Measurements from ENCODE around the gene SF3B3. TPM values are rescaled to one million over a fixed set of nuclear protein-coding genes. Genes with fewer than 3 reads are reported as not detected.

The SF3B3 gene
- total RNA-seq, 2 donors from 2014 or later = 82.1 to 95.1 TPM

DNA sequence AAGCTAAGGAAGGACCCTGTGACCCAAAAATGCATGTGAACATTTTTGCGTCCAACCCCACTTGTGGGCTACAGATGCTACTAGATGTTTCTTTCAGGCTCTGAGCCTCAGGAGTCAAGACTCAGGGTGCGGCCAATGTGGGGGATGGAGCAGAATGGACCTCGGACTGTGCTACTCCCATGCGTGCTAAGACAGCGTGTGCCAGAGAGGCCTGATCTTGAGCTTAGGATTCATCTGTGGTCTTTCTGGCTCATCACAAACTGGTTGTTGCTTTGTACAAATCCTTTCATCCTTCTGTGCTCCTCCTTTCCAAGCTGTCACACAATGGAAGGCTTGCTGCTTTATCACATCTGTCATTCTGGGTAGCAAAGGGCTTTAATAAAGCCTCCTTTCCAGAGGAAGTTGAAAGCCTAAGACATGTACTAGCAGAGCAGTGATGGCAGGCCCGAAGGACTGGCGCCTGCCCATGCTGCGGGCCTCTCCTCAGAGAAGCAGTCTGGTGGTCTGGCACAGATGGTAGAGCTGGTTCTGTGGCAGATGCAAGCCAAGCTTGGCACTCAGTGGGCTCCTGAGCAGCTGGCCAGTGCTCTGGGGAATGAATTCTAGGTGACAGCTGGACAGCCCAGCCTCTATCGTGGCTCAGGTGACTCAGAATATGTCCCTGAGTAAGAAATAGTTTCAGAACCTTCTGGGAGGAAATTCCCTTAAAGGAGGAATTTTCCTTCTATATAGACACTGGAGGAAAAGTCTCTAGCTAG lies 28.0 kb upstream of the SF3B3 start:
- no peak overlapping the region for H3K4me3 ChIP-seq
- H3K4me1 ChIP-seq = no peaks in the 10 kb centered on the region
- H3K27ac ChIP-seq = no peak overlapping the region
- TF ChIP-seq, protein P1, sequence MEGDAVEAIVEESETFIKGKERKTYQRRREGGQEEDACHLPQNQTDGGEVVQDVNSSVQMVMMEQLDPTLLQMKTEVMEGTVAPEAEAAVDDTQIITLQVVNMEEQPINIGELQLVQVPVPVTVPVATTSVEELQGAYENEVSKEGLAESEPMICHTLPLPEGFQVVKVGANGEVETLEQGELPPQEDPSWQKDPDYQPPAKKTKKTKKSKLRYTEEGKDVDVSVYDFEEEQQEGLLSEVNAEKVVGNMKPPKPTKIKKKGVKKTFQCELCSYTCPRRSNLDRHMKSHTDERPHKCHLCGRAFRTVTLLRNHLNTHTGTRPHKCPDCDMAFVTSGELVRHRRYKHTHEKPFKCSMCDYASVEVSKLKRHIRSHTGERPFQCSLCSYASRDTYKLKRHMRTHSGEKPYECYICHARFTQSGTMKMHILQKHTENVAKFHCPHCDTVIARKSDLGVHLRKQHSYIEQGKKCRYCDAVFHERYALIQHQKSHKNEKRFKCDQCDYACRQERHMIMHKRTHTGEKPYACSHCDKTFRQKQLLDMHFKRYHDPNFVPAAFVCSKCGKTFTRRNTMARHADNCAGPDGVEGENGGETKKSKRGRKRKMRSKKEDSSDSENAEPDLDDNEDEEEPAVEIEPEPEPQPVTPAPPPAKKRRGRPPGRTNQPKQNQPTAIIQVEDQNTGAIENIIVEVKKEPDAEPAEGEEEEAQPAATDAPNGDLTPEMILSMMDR (IDR thresholded peaks at IDR 0.05) = no peak
- H3K27me3 ChIP-seq = no peaks in the 10 kb centered on the region
- peaks cover 41% of the 10 kb centered on the region for H3K36me3 ChIP-seq
- no peaks in the 10 kb centered on the region for H3K9me3 ChIP-seq
- DNase-seq (ENCODE audit: low spot score) = no peak

DNA sequence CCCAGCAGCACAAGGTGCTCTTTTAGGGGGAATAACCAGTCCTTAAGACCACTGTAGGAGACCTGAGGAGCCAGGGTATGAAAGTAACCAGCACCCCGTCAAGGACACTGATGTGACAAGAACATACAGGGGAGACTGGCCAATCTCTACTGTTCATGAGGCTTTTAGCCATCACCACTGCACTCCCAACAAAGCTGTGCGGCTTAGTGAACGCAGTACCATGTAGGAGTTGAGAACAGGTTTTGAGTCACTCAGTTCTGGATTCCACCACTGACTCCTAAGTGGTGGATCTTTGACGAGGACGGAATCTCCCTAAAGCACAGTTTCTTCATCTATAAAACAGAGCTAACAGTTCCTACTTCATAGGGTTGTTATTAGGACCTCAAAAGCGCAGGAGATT lies 27.1 kb upstream of the SF3B3 start:
- DNase-seq (ENCODE audit: low spot score) = no peak
- H3K4me3 ChIP-seq = no peak overlapping the region
- H3K36me3 ChIP-seq = peaks cover 38% of the 10 kb centered on the region
- H3K27ac ChIP-seq = no peak overlapping the region
- no peaks in the 10 kb centered on the region for H3K9me3 ChIP-seq
- no peaks in the 10 kb centered on the region for H3K27me3 ChIP-seq
- TF ChIP-seq, protein P1 (IDR thresholded peaks at IDR 0.05) = no peak
- H3K4me1 ChIP-seq = no peaks in the 10 kb centered on the region

DNA sequence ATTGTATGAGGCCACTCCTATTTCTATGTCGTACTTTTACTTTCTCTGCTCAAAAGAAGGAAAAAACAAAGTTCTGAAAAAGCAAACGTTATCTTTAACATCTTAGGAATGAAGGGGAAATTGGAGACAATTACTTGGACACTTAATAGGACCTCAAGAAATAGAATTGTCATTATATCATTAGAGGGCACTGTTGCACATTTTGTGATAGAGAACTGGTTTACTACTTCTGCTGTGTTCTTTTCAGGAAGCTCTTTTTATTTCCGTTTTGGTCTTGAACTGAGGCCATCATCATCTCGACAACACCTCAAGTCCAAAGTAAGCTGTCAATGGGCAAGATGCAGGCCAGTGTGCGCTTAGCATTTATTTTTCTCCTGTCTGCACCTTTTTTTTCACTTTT lies 14.9 kb upstream of the SF3B3 start:
- Histone ChIP-seq H3K4me1 (no peaks in the 10 kb centered on the region), H3K36me3 (peaks cover 64% of the 10 kb centered on the region), H3K9me3 (no peaks in the 10 kb centered on the region), H3K27me3 (no peaks in the 10 kb centered on the region), H3K27ac (no peak overlapping the region), H3K4me3 (no peak overlapping the region)
- TF ChIP-seq, protein P1 (IDR thresholded peaks at IDR 0.05) = no peak
- no peak for DNase-seq (ENCODE audit: low spot score)

DNA sequence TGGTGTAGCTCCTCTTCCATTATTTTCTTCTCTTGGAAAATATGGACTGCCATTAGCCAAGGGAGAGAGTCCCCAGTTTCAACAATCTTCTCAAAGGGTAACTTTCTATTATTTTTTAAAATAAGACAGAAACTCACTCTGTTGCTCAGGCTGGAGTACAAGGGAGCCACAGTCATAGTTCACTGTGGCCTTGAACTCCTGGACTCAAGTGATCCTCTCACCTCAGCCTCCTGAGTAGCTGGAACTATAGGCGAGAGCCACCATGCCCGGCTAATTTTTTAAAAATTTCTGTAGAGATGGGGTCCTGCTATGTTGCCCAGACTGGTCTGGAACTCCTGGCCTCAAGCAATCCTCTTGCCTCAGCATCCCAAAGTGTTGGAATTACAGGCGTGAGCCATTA lies 13.4 kb upstream of the SF3B3 start:
- Histone ChIP-seq H3K9me3 (no peaks in the 10 kb centered on the region), H3K27ac (no peak overlapping the region), H3K4me1 (no peaks in the 10 kb centered on the region), H3K4me3 (no peak overlapping the region), H3K27me3 (no peaks in the 10 kb centered on the region), H3K36me3 (peaks cover 75% of the 10 kb centered on the region)
- DNase-seq (ENCODE audit: low spot score) = no peak
- TF ChIP-seq, protein P1 (IDR thresholded peaks at IDR 0.05) = no peak

DNA sequence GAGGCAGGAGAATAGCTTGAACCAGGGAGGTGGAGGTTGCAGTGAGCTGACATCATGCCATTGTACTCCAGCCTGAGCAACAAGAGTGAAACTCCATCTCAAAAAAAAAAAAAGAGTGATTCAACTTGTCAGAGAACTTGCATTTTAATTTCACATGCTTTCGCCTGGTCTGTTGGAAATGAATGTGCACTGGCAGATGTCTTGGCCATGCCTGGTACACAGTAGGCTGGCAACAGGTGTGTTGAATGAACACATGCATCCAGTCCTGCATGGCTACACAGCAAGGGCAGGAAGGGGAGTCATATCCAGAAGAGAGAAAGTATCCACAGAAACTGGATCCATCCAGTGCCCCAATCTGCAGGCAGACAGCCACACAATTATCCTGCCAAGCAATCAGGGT lies 11.8 kb upstream of the SF3B3 start:
- no peak overlapping the region for H3K27ac ChIP-seq
- H3K4me1 ChIP-seq = no peaks in the 10 kb centered on the region
- DNase-seq (ENCODE audit: low spot score) = no peak
- TF ChIP-seq, protein P1 (IDR thresholded peaks at IDR 0.05) = no peak
- H3K9me3 ChIP-seq = no peaks in the 10 kb centered on the region
- H3K36me3 ChIP-seq = peaks cover 89% of the 10 kb centered on the region
- H3K4me3 ChIP-seq = no peak overlapping the region
- H3K27me3 ChIP-seq = no peaks in the 10 kb centered on the region

DNA sequence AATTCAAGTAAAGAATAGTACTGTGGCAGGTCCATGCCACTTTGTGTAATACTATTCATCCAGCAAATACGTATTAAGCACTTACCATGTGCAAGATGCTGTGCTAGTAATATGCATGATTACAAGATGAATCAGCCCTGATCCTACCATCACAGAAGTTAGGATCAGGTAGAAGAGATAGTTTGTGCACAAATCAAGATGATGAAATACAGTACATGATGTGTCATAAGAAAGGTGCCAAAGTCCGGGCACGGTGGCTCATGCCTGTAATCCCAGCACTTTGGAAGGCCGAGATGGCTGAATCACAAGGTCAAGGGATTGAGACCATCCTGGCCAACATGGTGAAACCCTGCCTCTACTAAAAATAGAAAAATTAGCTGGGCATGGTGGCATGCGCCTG lies 11.2 kb upstream of the SF3B3 start:
- no peak overlapping the region for H3K27ac ChIP-seq
- TF ChIP-seq, protein P1 (IDR thresholded peaks at IDR 0.05) = no peak
- no peak for DNase-seq (ENCODE audit: low spot score)
- H3K4me1 ChIP-seq = no peaks in the 10 kb centered on the region
- H3K9me3 ChIP-seq = no peaks in the 10 kb centered on the region
- H3K4me3 ChIP-seq = no peak overlapping the region
- H3K27me3 ChIP-seq = no peaks in the 10 kb centered on the region
- peaks cover 93% of the 10 kb centered on the region for H3K36me3 ChIP-seq
